Measurements from ENCODE around the gene CLECL1.
"Not testable (repeated sequence)": the region's sequence is repeated elsewhere in the genome, so short reads cannot be mapped to it uniquely, and the experiment has no call there.

CLECL1 gene

GRCh38 chr12:9721394-9722092 lies 11.4 kb downstream of the CLECL1 start:
- no peak for DNase-seq (ENCODE audit: low read depth, low spot score)

GRCh38 chr12:9719790-9720189 lies 13.1 kb downstream of the CLECL1 start:
- no peak for DNase-seq (ENCODE audit: low read depth, low spot score)

DNA sequence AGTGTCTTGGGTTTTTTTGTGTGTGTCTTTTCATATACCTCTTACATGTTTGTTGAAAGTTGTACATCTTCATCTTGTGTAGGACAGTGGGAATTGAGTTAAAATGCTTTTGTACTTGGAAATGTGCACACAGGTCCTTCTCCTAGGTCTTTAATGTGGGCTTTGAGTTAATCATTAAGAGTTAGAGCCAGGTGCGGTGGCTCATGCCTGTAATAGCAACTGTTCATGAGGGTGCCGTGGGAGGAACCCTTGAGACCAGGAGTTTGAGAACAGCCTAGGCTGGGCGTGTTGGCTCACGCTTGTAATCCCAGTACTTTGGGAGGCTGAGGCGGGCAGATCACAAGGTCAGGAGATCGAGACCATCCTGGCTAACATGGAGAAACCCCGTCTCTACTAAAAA lies 13.9 kb downstream of the CLECL1 start:
- DNase-seq (ENCODE audit: low read depth, low spot score) = no peak

DNA sequence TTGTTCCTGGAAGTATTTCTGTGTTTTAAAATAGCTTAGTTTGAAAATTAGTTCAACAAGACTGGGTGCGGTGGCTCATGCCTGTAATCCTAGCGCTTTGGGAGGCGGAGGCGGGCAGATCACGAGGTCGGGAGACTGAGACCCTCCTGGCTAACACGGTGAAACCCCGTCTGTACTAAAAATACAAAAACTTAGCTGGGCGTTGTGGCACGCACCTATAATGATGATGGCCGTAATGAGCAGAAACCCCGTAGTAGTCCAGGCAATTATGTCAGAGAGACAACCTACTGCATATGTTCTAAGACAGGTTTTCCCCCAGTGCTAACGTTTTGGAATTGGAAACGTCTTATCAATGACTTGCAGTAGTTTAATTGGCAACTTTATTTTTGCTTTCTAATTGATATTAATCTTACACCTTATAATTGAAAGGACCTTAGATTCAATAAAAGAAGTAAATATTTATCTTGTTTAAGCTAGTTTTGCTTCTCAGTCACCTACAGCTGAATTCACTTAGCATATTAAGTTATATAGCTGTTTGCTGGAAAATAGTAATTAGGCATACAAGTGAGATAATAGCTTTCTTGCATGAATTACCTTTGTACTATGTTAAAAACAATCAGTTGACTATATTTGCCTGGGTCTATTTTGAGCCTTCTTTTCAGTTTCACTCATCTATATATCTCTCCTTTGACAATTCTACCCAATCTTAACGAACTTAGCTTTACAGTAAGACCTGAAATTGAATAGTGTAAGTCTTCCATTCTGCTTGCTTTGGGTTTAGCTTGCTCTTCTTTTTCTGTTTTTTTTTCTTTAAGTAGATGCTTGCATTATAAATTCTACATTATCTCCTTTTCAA lies 15.6 kb downstream of the CLECL1 start:
- DNase-seq (ENCODE audit: low read depth, low spot score) = no peak

DNA sequence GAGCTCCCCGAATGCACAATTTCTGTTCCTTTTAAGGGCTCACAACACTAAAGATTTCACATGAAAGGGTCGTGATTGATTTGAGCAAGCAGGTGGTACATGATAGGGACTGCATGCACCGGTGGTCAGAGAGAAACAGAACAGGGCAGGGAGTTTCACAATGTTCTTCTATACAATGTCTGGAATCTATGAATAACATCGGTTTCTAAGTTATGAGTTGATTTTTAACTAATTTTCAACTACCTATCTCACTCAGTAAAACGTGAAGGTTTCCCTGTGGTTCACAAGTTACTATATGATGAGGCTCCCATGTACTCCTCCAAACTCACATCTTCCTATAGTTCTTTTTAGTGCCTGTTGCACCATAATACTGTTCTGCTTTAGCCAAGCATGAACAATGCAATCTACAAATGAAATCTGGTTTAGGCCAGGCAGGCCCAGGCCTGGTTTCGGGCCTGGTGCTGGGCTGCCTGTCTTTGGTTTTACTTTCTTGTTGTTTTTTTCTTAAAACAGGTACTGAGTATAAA lies 19.8 kb downstream of the CLECL1 start:
- not testable (repeated sequence) for DNase-seq (ENCODE audit: low read depth, low spot score)

DNA sequence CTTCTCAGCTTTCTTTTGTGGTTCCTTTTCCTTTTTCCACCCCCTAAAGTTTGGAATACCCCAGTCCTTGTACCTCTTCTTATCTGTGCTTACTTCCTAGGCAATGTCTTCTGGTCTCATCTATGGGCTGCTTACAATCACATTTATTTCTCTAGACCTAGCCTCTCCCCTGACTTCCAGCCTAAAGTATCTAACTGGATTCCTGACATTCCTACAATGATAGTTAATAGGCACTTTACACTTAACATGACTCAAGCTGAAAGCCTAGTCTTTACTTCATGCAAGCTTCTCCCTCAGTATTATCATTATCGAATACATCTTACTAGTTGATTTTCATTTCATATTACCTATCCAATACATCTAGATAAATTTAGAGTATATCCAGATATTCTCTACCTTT lies 21.2 kb downstream of the CLECL1 start:
- no peak for DNase-seq (ENCODE audit: low read depth, low spot score)

- DNase-seq (ENCODE audit: low read depth, low spot score) = no peak
These were observed 22.1 kb downstream of the CLECL1 start for GRCh38 chr12:9710584-9711375.

- no peak for DNase-seq (ENCODE audit: low read depth, low spot score)
These were observed 24.0 kb downstream of the CLECL1 start for GRCh38 chr12:9708853-9709252.

- DNase-seq (ENCODE audit: low read depth, low spot score) = peak; percentile 17
These were observed 24.8 kb downstream of the CLECL1 start for GRCh38 chr12:9707864-9708808.

DNA sequence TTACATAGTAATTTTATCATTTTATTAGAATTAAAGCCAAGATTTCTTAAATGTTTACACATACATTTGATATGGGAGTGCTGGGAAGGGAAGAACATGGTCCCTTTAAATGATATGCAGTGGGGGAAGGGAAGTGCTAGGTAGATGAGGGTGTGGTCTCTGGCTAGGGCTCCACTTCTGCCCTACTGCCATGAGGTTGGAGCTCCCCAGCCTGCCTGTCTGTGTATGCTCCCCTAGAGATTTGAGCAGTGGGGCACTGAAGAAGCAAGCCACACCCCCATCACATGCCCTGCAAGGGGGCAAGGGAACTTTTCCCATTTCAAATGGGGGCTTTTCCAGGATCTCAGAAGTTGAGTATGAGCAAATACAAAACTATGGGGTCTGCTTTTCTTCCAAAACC lies 25.5 kb downstream of the CLECL1 start:
- DNase-seq (ENCODE audit: low read depth, low spot score) = no peak

DNA sequence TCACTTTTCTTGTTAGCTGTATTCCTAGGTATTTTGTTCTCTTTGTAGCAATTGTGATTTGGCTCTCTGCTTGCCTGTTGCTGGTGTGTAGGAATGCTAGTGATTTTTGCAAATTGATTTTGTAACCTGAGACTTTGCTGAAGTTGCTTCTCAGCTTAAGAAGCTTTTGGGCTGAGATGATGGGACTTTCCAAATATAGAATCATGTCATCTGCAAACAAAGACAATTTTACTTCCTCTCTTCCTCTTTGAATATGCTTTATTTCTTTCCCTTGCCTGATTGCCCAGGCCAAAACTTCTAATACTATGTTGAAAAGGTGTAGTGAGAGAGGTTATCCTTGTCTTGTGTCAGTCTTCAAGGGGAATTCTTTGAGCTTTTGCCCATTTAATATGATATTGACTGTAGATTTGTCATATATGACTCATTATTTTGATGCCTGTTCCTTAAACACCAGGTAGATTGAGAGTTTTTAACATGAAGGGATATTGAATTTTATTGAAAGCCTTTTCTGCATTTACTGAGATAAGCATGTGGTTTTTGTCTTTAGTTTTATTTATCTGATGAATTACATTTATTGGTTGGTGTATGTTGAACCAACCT lies 26.7 kb downstream of the CLECL1 start:
- no peak for DNase-seq (ENCODE audit: low read depth, low spot score)

DNA sequence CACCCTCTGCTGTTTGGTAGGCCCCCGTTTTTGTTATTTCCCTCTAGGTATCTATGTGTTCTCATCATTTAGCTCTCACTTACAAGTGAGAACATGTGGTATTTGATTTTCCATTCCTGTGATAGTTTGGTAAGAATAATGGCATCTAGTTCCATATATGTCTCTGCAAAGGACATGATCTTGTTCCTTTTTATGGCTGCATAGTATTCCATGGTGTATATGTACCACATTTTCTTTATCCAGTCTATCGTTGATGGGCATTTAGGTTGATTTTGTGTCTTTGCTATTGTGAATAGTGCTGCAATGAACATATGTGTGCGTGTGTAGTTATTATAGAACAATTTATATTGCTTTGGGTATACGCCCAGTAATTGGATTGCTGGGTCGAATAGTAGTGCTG lies 28.3 kb downstream of the CLECL1 start:
- not testable (repeated sequence) for DNase-seq (ENCODE audit: low read depth, low spot score)

- no peak for DNase-seq (ENCODE audit: low read depth, low spot score)
These were observed 30.6 kb downstream of the CLECL1 start for GRCh38 chr12:9702255-9702654.

GRCh38 chr12:9701380-9702154 lies 31.3 kb downstream of the CLECL1 start:
- no peak for DNase-seq (ENCODE audit: low read depth, low spot score)

GRCh38 chr12:9700606-9700956 lies 32.3 kb downstream of the CLECL1 start:
- no peak for DNase-seq (ENCODE audit: low read depth, low spot score)

DNA sequence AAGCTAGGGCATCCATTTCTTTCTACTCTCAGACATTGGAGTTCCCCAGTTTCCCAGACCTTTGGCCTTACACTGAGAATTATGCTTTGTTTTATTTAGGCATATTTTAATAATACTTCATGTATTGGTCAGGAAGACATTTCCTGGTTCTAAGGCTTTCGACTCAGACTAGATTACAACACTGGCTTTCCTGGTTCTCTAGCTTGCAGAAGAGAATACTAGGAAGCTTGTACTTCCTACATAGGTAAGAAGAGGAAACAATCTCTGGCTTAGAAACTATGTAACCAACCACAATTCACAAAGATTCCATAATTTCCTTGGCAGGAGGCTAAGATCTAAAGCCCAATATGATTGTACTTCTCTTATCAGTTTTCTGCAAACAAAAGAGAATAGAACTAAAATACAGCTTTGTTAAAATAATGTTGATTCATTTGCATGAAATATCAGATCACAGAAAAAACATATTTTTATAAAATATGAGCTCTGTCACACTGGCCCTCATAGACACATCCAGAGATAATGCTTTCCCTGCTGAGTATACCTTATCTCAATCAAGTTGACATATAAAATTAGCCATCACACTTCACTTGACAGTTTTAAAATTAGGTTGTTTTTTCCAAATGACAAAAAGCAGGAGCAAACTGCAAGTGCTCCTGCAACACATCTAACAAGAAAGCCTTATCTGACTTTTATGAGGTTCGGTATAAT lies 32.8 kb downstream of the CLECL1 start:
- DNase-seq (ENCODE audit: low read depth, low spot score) = no peak

DNA sequence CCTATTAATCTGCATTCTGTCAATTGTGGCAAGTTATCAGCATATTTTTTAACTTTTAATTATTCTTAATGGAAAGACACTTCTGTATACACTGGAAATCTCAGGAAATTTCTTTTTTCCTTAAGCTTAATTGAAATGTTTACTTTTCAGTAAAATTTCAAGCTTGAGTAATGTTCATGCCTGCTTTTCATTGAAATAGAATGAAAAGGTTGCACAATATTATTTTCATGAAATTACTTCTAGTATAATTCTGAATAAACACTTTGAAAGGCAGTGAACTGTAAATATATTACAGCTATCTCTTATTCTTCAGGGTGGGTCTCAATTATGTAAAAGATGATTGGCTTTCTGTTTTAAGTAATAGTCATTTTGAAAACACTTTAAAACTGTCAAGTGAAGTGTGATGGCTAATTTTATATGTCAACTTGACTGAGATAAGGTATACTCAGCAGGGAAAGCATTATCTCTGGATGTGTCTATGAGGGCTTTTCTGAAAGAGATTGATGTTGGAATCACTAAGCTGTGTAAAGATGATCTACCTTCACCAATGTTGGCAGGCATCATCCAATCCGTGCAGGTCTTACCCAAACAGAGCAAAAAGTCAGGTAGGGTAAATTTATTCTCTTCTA lies 33.5 kb downstream of the CLECL1 start:
- no peak for DNase-seq (ENCODE audit: low read depth, low spot score)

- no peak for DNase-seq (ENCODE audit: low read depth, low spot score)
These were observed 34.2 kb downstream of the CLECL1 start for GRCh38 chr12:9698681-9699080.

DNA sequence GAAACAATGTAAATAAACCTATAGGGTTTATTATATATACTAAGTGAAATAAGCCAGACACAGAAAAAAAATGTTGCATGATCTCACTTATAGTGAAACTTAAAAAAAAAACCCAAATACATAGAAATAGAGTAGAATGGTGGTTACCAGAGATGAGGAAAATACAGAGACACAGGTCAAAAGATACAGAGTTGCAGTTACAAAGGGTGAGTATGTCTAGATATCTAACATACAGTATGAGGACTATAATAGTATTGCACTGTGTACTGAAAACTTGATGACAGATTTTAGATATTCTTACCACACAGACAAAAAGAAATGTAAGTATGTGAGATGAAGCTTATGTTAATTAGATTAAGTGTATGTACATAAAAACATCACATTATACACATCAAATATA lies 35.3 kb downstream of the CLECL1 start:
- DNase-seq (ENCODE audit: low read depth, low spot score) = no peak
